NCI-H128 (cell line): Measurements from ENCODE around the gene GALNT16.

Experiments used
- DNase-seq: peaks from one replicate; lab custom pipeline; 2025; ENCODE audit not compliant: unreplicated experiment; lab: John Stamatoyannopoulos, UW

The GALNT16 gene

GRCh38 chr14:69400154-69400553, 140.2 kb downstream of the GALNT16 start:
- DNase-seq = no peak

- DNase-seq = no peak
These were observed 141.9 kb downstream of the GALNT16 start for GRCh38 chr14:69401841-69402240.

- DNase-seq = no peak
These were observed 144.5 kb downstream of the GALNT16 start for GRCh38 chr14:69404478-69404877.

GRCh38 chr14:69404883-69405282, 144.9 kb downstream of the GALNT16 start:
- DNase-seq = no peak

GRCh38 chr14:69405762-69406161, 145.8 kb downstream of the GALNT16 start:
- DNase-seq = no peak
